ENCODE measurements around the gene VAMP5.

The VAMP5 gene

GRCh38 chr2:85547089-85547858, 37.0 kb upstream of the VAMP5 start:
- DNase-seq (ENCODE audit: insufficient read length, low spot score): no peak
- no peak for FAIRE-seq
- no peak for TF ChIP-seq CTCF (IDR thresholded peaks at IDR 0.05; ENCODE audit: insufficient read depth, missing control alignments)

- FAIRE-seq (no peak), DNase-seq (ENCODE audit: insufficient read length, low spot score) (no peak)
- no peak for TF ChIP-seq CTCF (IDR thresholded peaks at IDR 0.05; ENCODE audit: insufficient read depth, missing control alignments)
Observed at GRCh38 chr2:85547859-85548607, 36.2 kb upstream of the VAMP5 start.

GRCh38 chr2:85548608-85548900, 35.7 kb upstream of the VAMP5 start:
- DNase-seq (ENCODE audit: insufficient read length, low spot score): no peak

GRCh38 chr2:85549095-85549494, 35.1 kb upstream of the VAMP5 start:
- TF ChIP-seq CTCF (IDR thresholded peaks at IDR 0.05; ENCODE audit: insufficient read depth, missing control alignments): no peak
- no peak for FAIRE-seq

More at GRCh38 chr2:85548608-85548900, 35.7 kb upstream of the VAMP5 start:
- no peak for TF ChIP-seq CTCF (IDR thresholded peaks at IDR 0.05; ENCODE audit: insufficient read depth, missing control alignments)
- no peak for FAIRE-seq

GRCh38 chr2:85549826-85550225, 34.4 kb upstream of the VAMP5 start:
- DNase-seq (ENCODE audit: insufficient read length, low spot score) (no peak), FAIRE-seq (no peak)
- no peak for TF ChIP-seq CTCF (IDR thresholded peaks at IDR 0.05; ENCODE audit: insufficient read depth, missing control alignments)

More at GRCh38 chr2:85549095-85549494, 35.1 kb upstream of the VAMP5 start:
- DNase-seq (ENCODE audit: insufficient read length, low spot score): no peak

GRCh38 chr2:85550486-85550885, 33.7 kb upstream of the VAMP5 start:
- no peak for FAIRE-seq
- no peak for DNase-seq (ENCODE audit: insufficient read length, low spot score)
- no peak for TF ChIP-seq CTCF (IDR thresholded peaks at IDR 0.05; ENCODE audit: insufficient read depth, missing control alignments)

Data from D721Med (cell line).